Common myeloid progenitor, CD34-positive (primary cell): ENCODE measurements around the gene PLD2. TPM values are rescaled to one million over a fixed set of nuclear protein-coding genes. Genes with fewer than 3 reads are reported as not detected.

Experiments
- CTCF ChIA-PET: fragments of 350-600 bp; sonication (Branson Sonifier 250); formaldehyde crosslinking; loops from one replicate; lab custom pipeline; 2021; ENCODE audit warnings: antibody characterized with exemption; lab: Charles Lee
- POLR2A ChIA-PET: fragments of 350-600 bp; sonication (Branson Sonifier 250); formaldehyde crosslinking; loops from one replicate; lab custom pipeline; 2021; ENCODE audit warnings: antibody characterized with exemption; lab: Charles Lee
- DNase-seq, 3 donors: peaks; one replicate each; pipeline versions ENCODE4 v3.0.0 to v3.0.0-alpha.2; 2013
- H3K27ac ChIP-seq, 2 experiments: 1 replicate in 1 of 2; 2 replicates in 1 of 2; pipeline ENCODE4 v1.7.0; 2013; ENCODE audit warnings: inconsistent platforms in 2 of 2, low read length in 2 of 2, mild to moderate bottlenecking in 2 of 2, low read depth in 1 of 2, moderate library complexity in 1 of 2; ENCODE audit not compliant: severe bottlenecking in 2 of 2, insufficient read depth in 1 of 2, poor library complexity in 1 of 2
- H3K27me3 ChIP-seq, 5 experiments: replicated peaks in 2 of 5; 1 replicate in 3 of 5; 2 replicates in 2 of 5; pipeline versions ENCODE4 v1.6.1 to v1.7.0; 2013; ENCODE audit warnings: low read length in 4 of 5, mild to moderate bottlenecking in 2 of 5, moderate library complexity in 2 of 5, inconsistent platforms in 1 of 5; ENCODE audit not compliant: insufficient read depth in 5 of 5, control insufficient read depth in 4 of 5
- H3K36me3 ChIP-seq, 4 experiments: 1 replicate in 2 of 4; 2 replicates in 2 of 4; pipeline versions ENCODE4 v1.6.1 to v1.7.0; 2013; ENCODE audit warnings: low read length in 3 of 4, control low read depth in 1 of 4, mild to moderate bottlenecking in 1 of 4; ENCODE audit not compliant: control insufficient read depth in 4 of 4, insufficient read depth in 4 of 4
- H3K4me1 ChIP-seq, 4 experiments: 1 replicate in 3 of 4; 2 replicates in 1 of 4; pipeline versions ENCODE4 v1.6.1 to v1.7.1; 2013; ENCODE audit warnings: low read length in 3 of 4, mild to moderate bottlenecking in 3 of 4, control low read depth in 1 of 4, inconsistent platforms in 1 of 4, moderate library complexity in 1 of 4; ENCODE audit not compliant: control insufficient read depth in 4 of 4, insufficient read depth in 4 of 4; ENCODE audit errors: control extremely low read depth in 1 of 4
- H3K4me3 ChIP-seq, 7 experiments: 1 replicate in 4 of 7; 2 replicates in 3 of 7; pipeline versions ENCODE4 v1.5.1 to v1.7.0; 2013; ENCODE audit warnings: mild to moderate bottlenecking in 7 of 7, low read length in 6 of 7, moderate library complexity in 6 of 7, inconsistent platforms in 2 of 7, low read depth in 2 of 7, control low read depth in 1 of 7; ENCODE audit not compliant: insufficient read depth in 4 of 7, control insufficient read depth in 1 of 7; ENCODE audit errors: extremely low read depth in 1 of 7
- H3K9me3 ChIP-seq, 5 experiments: 1 replicate in 4 of 5; 2 replicates in 1 of 5; pipeline versions ENCODE4 v1.6.1 to v1.7.1; 2013; ENCODE audit warnings: low read length in 4 of 5, mild to moderate bottlenecking in 2 of 5, inconsistent platforms in 1 of 5, low read depth in 1 of 5, moderate library complexity in 1 of 5; ENCODE audit not compliant: control insufficient read depth in 4 of 5, insufficient read depth in 2 of 5; ENCODE audit errors: control extremely low read depth in 1 of 5
- WGBS: methylation state at CpG from one replicate; pipeline ENCODE4 v1.1.5; 2013; ENCODE audit not compliant: insufficient coverage; 5-methylcytosine and 5-hydroxymethylcytosine counted together
- polyA plus RNA-seq: library from polyadenylated mRNA; unstranded; fragments of 120-200 nt; gene quantifications from one replicate; pipeline ENCODE4 v1.2.1, GENCODE V29; 2013

Gene PLD2
- polyA plus RNA-seq, result 5.9 TPM

- Histone ChIP-seq H3K4me3 (peak within 1 kb of the TSS; percentile 46 to 78 (median 65)), H3K4me1 (peaks cover 0 to 13% (median 9%) of the 10 kb centered on the region in 4 experiments), H3K27ac (no peak within 1 kb of the TSS), H3K27me3 (peaks cover 2 to 13% (median 6%) of the 10 kb centered on the region in 5 experiments), H3K9me3 (no peaks in the 10 kb centered on the region), H3K36me3 (no peaks in the 10 kb centered on the region)
- DNase-seq, result peak; percentile 75 to 83 (median 78)
- 0% methylated on average over 63 of the region's 106 CpGs for WGBS
- ChIA-PET CTCF (interaction anchor here (1.0 to 3.1 kb wide), 2 partner anchors 11 to 17 kb away, joined by 3 to 14 read pairs; partner anchors contain the start of gene PSMB6), POLR2A (interaction anchor here (0.7 to 1.4 kb wide), 3 partner anchors 11 to 29 kb away, joined by 3 to 6 read pairs (median 3); partner anchors contain the start of genes GLTPD2 and PSMB6)
Observed at GRCh38 chr17:4806777-4807604, at the start of gene PLD2. TSS of gene PLD2 (plus strand) at chr17:4807152. CDS start at chr17:4807773, 621 bp downstream.

- ChIA-PET CTCF (no interaction called here), POLR2A (no interaction called here)
- 92% methylated on average over 5 of the region's 10 CpGs for WGBS
- no peak for DNase-seq
- Histone ChIP-seq H3K27me3 (peaks cover 0 to 9% (median 0%) of the 10 kb centered on the region in 5 experiments), H3K27ac (no peak overlapping the region), H3K4me1 (peaks cover 0 to 7% (median 4%) of the 10 kb centered on the region in 4 experiments), H3K4me3 (no peak overlapping the region), H3K9me3 (no peaks in the 10 kb centered on the region), H3K36me3 (no peaks in the 10 kb centered on the region)
Observed at GRCh38 chr17:4759776-4760236, 47.1 kb upstream of the PLD2 start.

GRCh38 chr17:4764595-4764994 is 42.4 kb upstream of the PLD2 start:
- WGBS, result no CpG with 5 or more reads among the region's 3 CpGs
- CTCF ChIA-PET, result interaction anchor here (0.6 to 1.5 kb wide), 5 partner anchors 8 to 168 kb away, joined by 3 to 4 read pairs (median 3); no protein-coding TSS in a partner anchor
- DNase-seq, result peak in 2 of 3 donors; percentile 40 to 44
- no peak overlapping the region for H3K4me3 ChIP-seq
- POLR2A ChIA-PET, result no interaction called here
- H3K27me3 ChIP-seq, result peaks cover 0 to 2% (median 0%) of the 10 kb centered on the region in 5 experiments
- no peaks in the 10 kb centered on the region for H3K9me3 ChIP-seq
- H3K27ac ChIP-seq, result no peak overlapping the region
- H3K36me3 ChIP-seq, result no peaks in the 10 kb centered on the region
- peaks cover 0 to 12% (median 8%) of the 10 kb centered on the region in 4 experiments for H3K4me1 ChIP-seq

GRCh38 chr17:4766201-4766600 is 40.8 kb upstream of the PLD2 start:
- ChIA-PET POLR2A (no interaction called here), CTCF (no interaction called here)
- DNase-seq, result peak; percentile 35 to 78 (median 78)
- Histone ChIP-seq H3K27me3 (peaks cover 0 to 2% (median 0%) of the 10 kb centered on the region in 5 experiments), H3K36me3 (no peaks in the 10 kb centered on the region), H3K4me1 (peaks cover 0 to 12% (median 8%) of the 10 kb centered on the region in 4 experiments), H3K9me3 (no peaks in the 10 kb centered on the region), H3K27ac (no peak overlapping the region), H3K4me3 (no peak overlapping the region)
- WGBS, result 77% methylated on average over 2 of the region's 3 CpGs

GRCh38 chr17:4766723-4767122 is 40.2 kb upstream of the PLD2 start:
- H3K27ac ChIP-seq, result no peak overlapping the region
- peaks cover 0 to 12% (median 8%) of the 10 kb centered on the region in 4 experiments for H3K4me1 ChIP-seq
- ChIA-PET CTCF (no interaction called here), POLR2A (no interaction called here)
- no peaks in the 10 kb centered on the region for H3K36me3 ChIP-seq
- no peak for DNase-seq
- no peak overlapping the region for H3K4me3 ChIP-seq
- H3K9me3 ChIP-seq, result no peaks in the 10 kb centered on the region
- 100% methylated on average over 2 of the region's 9 CpGs for WGBS
- H3K27me3 ChIP-seq, result peaks cover 0 to 2% (median 0%) of the 10 kb centered on the region in 5 experiments

- DNase-seq, result no peak
- Histone ChIP-seq H3K4me1 (peaks cover 0 to 12% (median 8%) of the 10 kb centered on the region in 4 experiments), H3K36me3 (no peaks in the 10 kb centered on the region), H3K4me3 (no peak overlapping the region), H3K27me3 (peaks cover 0 to 5% (median 2%) of the 10 kb centered on the region in 5 experiments), H3K9me3 (no peaks in the 10 kb centered on the region), H3K27ac (no peak overlapping the region)
- CTCF ChIA-PET, result interaction anchor here (0.6 to 0.8 kb wide), 2 partner anchors 15 to 41 kb away, joined by 3 read pairs; no protein-coding TSS in a partner anchor
- POLR2A ChIA-PET, result no interaction called here
- WGBS, result 97% methylated on average over 4 of the region's 6 CpGs
Observed at GRCh38 chr17:4768298-4768697, 38.7 kb upstream of the PLD2 start.
